Fibroblast of mammary gland (primary cell): Measurements from ENCODE around the gene ZNF483.
"Not testable (repeated sequence)": the region's sequence is repeated elsewhere in the genome, so short reads cannot be mapped to it uniquely, and the experiment has no call there.

Experiments
- DNase-seq: peaks from one replicate; pipeline ENCODE4 v3.0.0-alpha.2; 2010; ENCODE audit warnings: low read depth
- H3K4me3 ChIP-seq: 2 replicates; pipeline ENCODE4 v1.5.1; 2011; ENCODE audit warnings: low read depth, mild to moderate bottlenecking, low read length, moderate library complexity; ENCODE audit not compliant: control insufficient read depth
- TF ChIP-seq, protein P1 (sequence below): conservative IDR thresholded peaks from 2 replicates; pipeline ENCODE4 v1.5.1; 2011; ENCODE audit warnings: low read depth, low read length, inconsistent platforms; ENCODE audit not compliant: control insufficient read depth, insufficient read depth

ZNF483 gene

DNA sequence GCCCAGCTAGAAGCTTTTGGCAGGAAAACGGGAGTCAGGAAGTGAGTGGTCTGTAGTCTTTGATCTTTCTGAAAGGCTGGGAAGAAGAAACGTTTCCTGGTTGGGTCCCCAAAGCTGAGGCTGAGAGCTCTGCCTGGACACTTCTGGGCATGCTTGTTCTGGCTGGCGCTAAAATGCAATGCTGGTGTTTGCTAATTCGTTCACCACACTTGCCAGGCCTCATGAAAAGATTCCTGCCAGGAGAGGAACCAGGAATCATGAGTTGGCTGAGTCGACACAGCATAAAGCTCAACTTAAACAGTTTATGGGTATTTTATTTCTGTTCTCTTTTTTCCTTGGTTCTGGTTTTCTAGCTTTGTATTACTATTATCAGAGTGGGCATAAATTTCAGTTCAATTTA lies 85.2 kb downstream of the ZNF483 start:
- no peak overlapping the region for H3K4me3 ChIP-seq
- TF ChIP-seq, protein P1, sequence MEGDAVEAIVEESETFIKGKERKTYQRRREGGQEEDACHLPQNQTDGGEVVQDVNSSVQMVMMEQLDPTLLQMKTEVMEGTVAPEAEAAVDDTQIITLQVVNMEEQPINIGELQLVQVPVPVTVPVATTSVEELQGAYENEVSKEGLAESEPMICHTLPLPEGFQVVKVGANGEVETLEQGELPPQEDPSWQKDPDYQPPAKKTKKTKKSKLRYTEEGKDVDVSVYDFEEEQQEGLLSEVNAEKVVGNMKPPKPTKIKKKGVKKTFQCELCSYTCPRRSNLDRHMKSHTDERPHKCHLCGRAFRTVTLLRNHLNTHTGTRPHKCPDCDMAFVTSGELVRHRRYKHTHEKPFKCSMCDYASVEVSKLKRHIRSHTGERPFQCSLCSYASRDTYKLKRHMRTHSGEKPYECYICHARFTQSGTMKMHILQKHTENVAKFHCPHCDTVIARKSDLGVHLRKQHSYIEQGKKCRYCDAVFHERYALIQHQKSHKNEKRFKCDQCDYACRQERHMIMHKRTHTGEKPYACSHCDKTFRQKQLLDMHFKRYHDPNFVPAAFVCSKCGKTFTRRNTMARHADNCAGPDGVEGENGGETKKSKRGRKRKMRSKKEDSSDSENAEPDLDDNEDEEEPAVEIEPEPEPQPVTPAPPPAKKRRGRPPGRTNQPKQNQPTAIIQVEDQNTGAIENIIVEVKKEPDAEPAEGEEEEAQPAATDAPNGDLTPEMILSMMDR: no peak
- DNase-seq: no peak

GRCh38 chr9:111610845-111611244 lies 85.9 kb downstream of the ZNF483 start:
- DNase-seq: no peak
- TF ChIP-seq, protein P1: no peak
- no peak overlapping the region for H3K4me3 ChIP-seq

DNA sequence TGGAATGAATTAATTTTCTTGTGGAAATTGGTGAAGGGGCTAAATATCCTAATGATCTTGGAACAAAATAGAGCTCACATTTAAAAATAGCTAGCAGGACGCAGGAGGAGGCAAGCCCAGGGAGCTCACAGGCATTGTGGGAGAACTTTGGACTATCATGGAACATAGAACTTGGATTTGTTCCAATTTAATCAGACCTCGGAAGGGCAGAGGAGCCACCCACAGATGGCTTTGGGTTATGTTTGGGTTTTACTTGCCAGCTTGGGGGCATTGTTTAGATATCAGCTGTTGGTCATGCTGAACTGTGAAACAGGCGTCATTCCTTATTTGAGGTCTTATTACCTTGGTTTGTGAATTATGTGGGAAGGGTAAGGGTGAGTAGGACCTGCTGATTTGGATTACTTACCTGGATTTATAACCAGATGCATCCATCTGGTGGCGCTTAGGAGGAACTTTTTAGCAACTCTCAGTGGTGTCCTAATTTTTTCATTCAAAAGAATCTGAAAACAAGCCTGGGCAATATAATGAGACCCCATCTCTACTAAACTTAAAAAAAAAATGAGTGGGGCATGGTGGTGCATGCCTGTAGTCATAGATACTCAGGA lies 88.6 kb downstream of the ZNF483 start:
- TF ChIP-seq, protein P1: no peak
- no peak for DNase-seq
- no peak overlapping the region for H3K4me3 ChIP-seq

- TF ChIP-seq, protein P1: no peak
- DNase-seq: no peak
- H3K4me3 ChIP-seq: no peak overlapping the region
Measured at GRCh38 chr9:111615928-111616327, 90.9 kb downstream of the ZNF483 start.

GRCh38 chr9:111617349-111617748 lies 92.4 kb downstream of the ZNF483 start:
- DNase-seq, H3K4me3 ChIP-seq: not testable (repeated sequence)

- TF ChIP-seq, protein P1: peak; percentile 98
- no peak overlapping the region for H3K4me3 ChIP-seq
- peak; percentile 59 for DNase-seq
Measured at GRCh38 chr9:111621895-111622480, 97.0 kb downstream of the ZNF483 start.

- DNase-seq: peak; percentile 90
- TF ChIP-seq, protein P1: no peak
- H3K4me3 ChIP-seq: no peak overlapping the region
Measured at GRCh38 chr9:111622626-111623025, 97.6 kb downstream of the ZNF483 start.
